HepG2 (cell line): ENCODE results near the gene UBQLN4. TPM values are rescaled to one million over a fixed set of nuclear protein-coding genes. Genes with fewer than 3 reads are reported as not detected.

ENCODE experiments used
- AKAP8 ChIP-seq: sonication (generic); formaldehyde crosslinking; IDR thresholded peaks from 2 replicates; pipeline ENCODE4 v1.5.1; 2020; ENCODE audit warnings: mild to moderate bottlenecking, missing genetic modification reagents
- CENPT ChIP-seq: sonication (generic); formaldehyde crosslinking; IDR thresholded peaks from 2 replicates; pipeline ENCODE4 v1.8.0; 2022; ENCODE audit warnings: low read depth, mild to moderate bottlenecking, moderate library complexity, missing genetic modification reagents
- CREM ChIP-seq, 2 experiments: sonication (generic) in 1 of 2; formaldehyde crosslinking in 1 of 2; IDR thresholded peaks; 2 replicates each; pipeline versions ENCODE4 v1.4.0 to v1.6.1; 2016 to 2020; ENCODE audit warnings: antibody characterized with exemption in 1 of 2, mild to moderate bottlenecking in 1 of 2, missing genetic modification reagents in 1 of 2
- FOSL2 ChIP-seq: sonication (generic); formaldehyde crosslinking; IDR thresholded peaks from 2 replicates; pipeline ENCODE4 v1.4.0; 2020; ENCODE audit warnings: missing genetic modification reagents
- GABPB1 ChIP-seq: IDR thresholded peaks from 2 replicates; pipeline ENCODE4 v1.6.1; 2016; ENCODE audit warnings: mild to moderate bottlenecking, missing genetic modification reagents, moderate library complexity, missing compliant biosample characterization
- GTF2F1 ChIP-seq: fragments of 150-350 bp; IDR thresholded peaks from 2 replicates; pipeline ENCODE4 v1.6.1; 2014; ENCODE audit warnings: low read length
- HDAC2 ChIP-seq: sonication (generic); formaldehyde crosslinking; IDR thresholded peaks from 2 replicates; pipeline ENCODE4 v1.4.0; 2020; ENCODE audit warnings: missing genetic modification reagents
- HNRNPL ChIP-seq: fragments of 200-400 bp; formaldehyde crosslinking; IDR thresholded peaks from 2 replicates; pipeline ENCODE4 v1.6.1; 2017; ENCODE audit warnings: mild to moderate bottlenecking, low read depth, low read length
- JARID2 ChIP-seq: sonication (generic); formaldehyde crosslinking; IDR thresholded peaks from 2 replicates; pipeline ENCODE4 v1.8.1; 2023; ENCODE audit warnings: missing genetic modification reagents, inconsistent platforms; ENCODE audit not compliant: insufficient replicate concordance
- KLF6 ChIP-seq: IDR thresholded peaks from 2 replicates; pipeline ENCODE4 v1.8.0; 2016; ENCODE audit warnings: missing biosample characterization, missing genetic modification reagents
- KLF9 ChIP-seq: IDR thresholded peaks from 2 replicates; pipeline ENCODE4 v1.6.1; 2016; ENCODE audit warnings: low read depth
- POLR2AphosphoS2 ChIP-seq: IDR thresholded peaks from 2 replicates; pipeline ENCODE4 v1.6.1; 2011; ENCODE audit warnings: low read depth, low read length, improper control_type of control experiment
- SIX1 ChIP-seq: sonication (generic); formaldehyde crosslinking; IDR thresholded peaks from 2 replicates; pipeline ENCODE4 v1.4.0; 2020; ENCODE audit warnings: missing genetic modification reagents, borderline replicate concordance
- SMC3 ChIP-seq: IDR thresholded peaks from 2 replicates; pipeline ENCODE4 v1.6.1; 2011; ENCODE audit warnings: low read length, improper control_type of control experiment
- SNAI1 ChIP-seq: sonication (generic); formaldehyde crosslinking; IDR thresholded peaks from 2 replicates; pipeline ENCODE4 v1.5.0; 2020; ENCODE audit warnings: mild to moderate bottlenecking, missing genetic modification reagents, borderline replicate concordance
- SOX5 ChIP-seq: IDR thresholded peaks from 2 replicates; pipeline ENCODE4 v1.6.1; 2016; ENCODE audit warnings: borderline replicate concordance
- TCF12 ChIP-seq, 2 experiments: fragments of 450-650 bp in 1 of 2; sonication (generic) in 1 of 2; formaldehyde crosslinking in 1 of 2; IDR thresholded peaks; 2 replicates each; pipeline versions ENCODE4 v1.6.1 to v1.8.0; 2017 to 2022; ENCODE audit warnings: antibody characterized with exemption in 1 of 2, mild to moderate bottlenecking in 1 of 2, missing genetic modification reagents in 1 of 2, moderate library complexity in 1 of 2
- ZNF121 ChIP-seq: sonication (generic); formaldehyde crosslinking; IDR thresholded peaks from 2 replicates; pipeline ENCODE4 v1.5.0; 2020; ENCODE audit warnings: mild to moderate bottlenecking, missing genetic modification reagents
- ZNF572 ChIP-seq: sonication (generic); formaldehyde crosslinking; IDR thresholded peaks from 2 replicates; pipeline ENCODE4 v1.5.1; 2020; ENCODE audit warnings: mild to moderate bottlenecking, missing genetic modification reagents
- ZNF614 ChIP-seq: IDR thresholded peaks from 2 replicates; pipeline ENCODE4 v1.6.1; 2018; ENCODE audit warnings: missing biosample characterization, missing genetic modification reagents, inconsistent platforms, borderline replicate concordance
- ZNF703 ChIP-seq: sonication (generic); formaldehyde crosslinking; IDR thresholded peaks from 2 replicates; pipeline ENCODE4 v1.5.1; 2020; ENCODE audit warnings: missing genetic modification reagents, mild to moderate bottlenecking, moderate library complexity, borderline replicate concordance
- ZNF720 ChIP-seq: sonication (generic); formaldehyde crosslinking; IDR thresholded peaks from 2 replicates; pipeline ENCODE4 v1.4.0; 2020; ENCODE audit warnings: missing genetic modification reagents
- ZNF746 ChIP-seq: sonication (generic); formaldehyde crosslinking; IDR thresholded peaks from 2 replicates; pipeline ENCODE4 v1.8.0; 2022; ENCODE audit warnings: mild to moderate bottlenecking, missing genetic modification reagents
- ZNF83 ChIP-seq: sonication (generic); formaldehyde crosslinking; IDR thresholded peaks from 2 replicates; pipeline ENCODE4 v1.4.0; 2020; ENCODE audit warnings: missing genetic modification reagents, mild to moderate bottlenecking, borderline replicate concordance
- ZSCAN22 ChIP-seq: sonication (generic); formaldehyde crosslinking; IDR thresholded peaks from 2 replicates; pipeline ENCODE4 v1.4.0; 2020; ENCODE audit warnings: mild to moderate bottlenecking, missing genetic modification reagents
- ZZZ3 ChIP-seq: sonication (generic); formaldehyde crosslinking; IDR thresholded peaks from 2 replicates; pipeline ENCODE4 v1.4.0; 2020; ENCODE audit warnings: missing genetic modification reagents, mild to moderate bottlenecking, borderline replicate concordance
- polyA plus RNA-seq, 8 experiments: library from polyadenylated mRNA; depleted of rRNA in 3 of 8; stranded (reverse) in 7 of 8; unstranded in 1 of 8; fragments of >200 nt; fragmentation: Illumina TruSeq in 4 of 8; extraction: Trizol in 4 of 8; gene quantifications; 2 replicates each; pipeline versions ENCODE4 v1.2.1 to v1.2.3, GENCODE V29; 2011 to 2016; ENCODE audit warnings: low read depth in 4 of 8, missing spikeins in 1 of 8, mixed read lengths in 1 of 8; ENCODE audit not compliant: insufficient read depth in 1 of 8
- total RNA-seq, 5 experiments: library from RNA; depleted of rRNA; stranded (reverse); fragments of >200 nt; fragmentation: Illumina TruSeq; extraction: Trizol; gene quantifications; 2 replicates each; pipeline ENCODE4 v1.2.3, GENCODE V29; 2016; ENCODE audit warnings: low read depth in 1 of 5
- TF ChIP-seq, protein P1 (sequence below): sonication (generic); formaldehyde crosslinking; IDR thresholded peaks from 2 replicates; pipeline ENCODE4 v1.4.0; 2020; ENCODE audit warnings: mild to moderate bottlenecking, missing genetic modification reagents

UBQLN4 gene
- total and polyA plus RNA-seq, 2 of the 13 experiments (the other 11 are each of a cell fraction or from before 2014, with no cell fraction given), result 31.5 to 39.8 TPM

DNA sequence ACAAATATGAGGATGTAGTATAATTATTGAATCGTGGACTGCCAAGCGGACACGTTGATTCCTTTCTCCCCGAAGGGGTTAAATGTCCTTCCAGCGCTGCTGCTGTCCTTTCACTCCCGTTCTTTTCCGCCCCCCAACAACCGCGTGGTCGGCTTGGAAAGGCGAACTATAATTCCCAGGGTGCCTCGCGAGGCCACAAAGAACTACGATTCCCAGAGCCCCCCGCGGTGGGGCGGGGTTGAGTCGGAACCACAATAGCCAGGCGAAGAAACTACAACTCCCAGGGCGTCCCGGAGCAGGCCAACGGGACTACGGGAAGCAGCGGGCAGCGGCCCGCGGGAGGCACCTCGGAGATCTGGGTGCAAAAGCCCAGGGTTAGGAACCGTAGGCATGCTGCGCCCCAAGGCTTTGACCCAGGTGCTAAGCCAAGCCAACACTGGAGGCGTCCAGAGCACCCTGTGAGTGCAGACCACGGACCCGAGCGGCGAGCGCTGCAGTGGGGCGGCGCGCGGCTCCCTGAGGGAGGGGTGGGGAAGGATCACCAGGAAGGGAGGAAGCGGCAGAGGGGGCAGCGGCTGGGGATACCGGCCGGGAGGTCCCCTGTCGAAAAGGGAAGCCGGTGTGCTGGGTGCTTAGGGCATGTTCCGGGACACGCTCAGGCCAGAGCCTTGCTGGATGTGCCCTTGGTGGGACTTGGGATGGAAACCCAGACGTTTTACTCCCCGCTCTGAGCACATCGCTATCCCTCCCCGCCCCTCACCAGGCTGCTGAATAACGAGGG is 1.1 kb upstream of the UBQLN4 start, which contains the start of gene LAMTOR2 (continued):
- TF ChIP-seq KLF9 (CRISPR knock-in tag) (no peak), CENPT (no peak), ZSCAN22 (CRISPR knock-in tag) (no peak), CREM (IDR thresholded peaks at IDR 0.05) (peak; percentile 100), CREM (CRISPR knock-in tag; IDR thresholded peaks at IDR 0.05) (no peak), SNAI1 (CRISPR knock-in tag) (no peak), POLR2AphosphoS2 (no peak), AKAP8 (CRISPR knock-in tag) (no peak), GABPB1 (CRISPR knock-in tag) (peak; percentile 95), SIX1 (CRISPR knock-in tag) (no peak), ZNF746 (CRISPR knock-in tag) (no peak), SOX5 (CRISPR knock-in tag) (peak; percentile 57; the same call in 1 of the 2 replicates), ZNF572 (peak; percentile 56; the same call in 1 of the 2 replicates), ZZZ3 (CRISPR knock-in tag) (0 out of 2 replicates have a peak, but pooled peaks have one; percentile 58), TCF12 (IDR thresholded peaks at IDR 0.05) (no peak), TCF12 (CRISPR knock-in tag; IDR thresholded peaks at IDR 0.05) (no peak; the same call in 1 of the 2 replicates), ZNF83 (no peak), ZNF121 (no peak), ZNF614 (CRISPR knock-in tag) (no peak), FOSL2 (CRISPR knock-in tag) (peak; percentile 54), KLF6 (CRISPR knock-in tag) (no peak), ZNF703 (CRISPR knock-in tag) (no peak), ZNF720 (no peak), JARID2 (no peak), SMC3 (no peak), GTF2F1 (no peak), HNRNPL (peak; percentile 72; the same call in 1 of the 2 replicates), HDAC2 (0 out of 2 replicates have a peak, but pooled peaks have one; percentile 42)
- TF ChIP-seq, protein P1, sequence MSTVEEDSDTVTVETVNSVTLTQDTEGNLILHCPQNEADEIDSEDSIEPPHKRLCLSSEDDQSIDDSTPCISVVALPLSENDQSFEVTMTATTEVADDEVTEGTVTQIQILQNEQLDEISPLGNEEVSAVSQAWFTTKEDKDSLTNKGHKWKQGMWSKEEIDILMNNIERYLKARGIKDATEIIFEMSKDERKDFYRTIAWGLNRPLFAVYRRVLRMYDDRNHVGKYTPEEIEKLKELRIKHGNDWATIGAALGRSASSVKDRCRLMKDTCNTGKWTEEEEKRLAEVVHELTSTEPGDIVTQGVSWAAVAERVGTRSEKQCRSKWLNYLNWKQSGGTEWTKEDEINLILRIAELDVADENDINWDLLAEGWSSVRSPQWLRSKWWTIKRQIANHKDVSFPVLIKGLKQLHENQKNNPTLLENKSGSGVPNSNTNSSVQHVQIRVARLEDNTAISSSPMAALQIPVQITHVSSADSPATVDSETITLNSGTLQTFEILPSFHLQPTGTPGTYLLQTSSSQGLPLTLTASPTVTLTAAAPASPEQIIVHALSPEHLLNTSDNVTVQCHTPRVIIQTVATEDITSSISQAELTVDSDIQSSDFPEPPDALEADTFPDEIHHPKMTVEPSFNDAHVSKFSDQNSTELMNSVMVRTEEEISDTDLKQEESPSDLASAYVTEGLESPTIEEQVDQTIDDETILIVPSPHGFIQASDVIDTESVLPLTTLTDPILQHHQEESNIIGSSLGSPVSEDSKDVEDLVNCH (CRISPR knock-in tag), result 0 out of 2 replicates have a peak, but pooled peaks have one; percentile 48
